Measurements from ENCODE around the gene GBP2. TPM values are rescaled to one million over a fixed set of nuclear protein-coding genes. Genes with fewer than 3 reads are reported as not detected.

GBP2 gene
- total and polyA plus RNA-seq, 2 donors (not counting 3 experiments of a cell fraction or from before 2014, with no cell fraction given): 13.1 to 30.2 TPM

GRCh38 chr1:89087241-89087640, 38.7 kb downstream of the GBP2 start:
- H3K27ac ChIP-seq (ENCODE audit: insufficient read depth, low read depth, low read length): no peak overlapping the region
- CTCF ChIA-PET: interaction anchor here (1.6 kb wide), 1 partner anchor 1634 kb away, joined by 3 read pairs; no protein-coding TSS in a partner anchor
- H3K27me3 ChIP-seq (ENCODE audit: control insufficient read depth in 2 of 2, insufficient read depth in 2 of 2, low read length in 2 of 2): peaks cover 0 to 3% of the 10 kb centered on the region in 2 experiments
- no peak overlapping the region for H3K4me3 ChIP-seq (replicated peaks in 1 of 3; ENCODE audit: insufficient read depth in 1 of 3, low read depth in 1 of 3, low read length in 3 of 3)
- no peak overlapping the region for H3K9ac ChIP-seq (replicated peaks; ENCODE audit: extremely low read depth, insufficient read depth, low read length)
- no peak for FAIRE-seq
- H3K79me2 ChIP-seq (ENCODE audit: control insufficient read depth, insufficient read depth, low read length): no peaks in the 10 kb centered on the region
- POLR2A ChIA-PET: no interaction called here
- no peak for DNase-seq (ENCODE audit: low read depth, low spot score)
- H3K9me1 ChIP-seq (replicated peaks; ENCODE audit: control insufficient read depth, extremely low read depth, insufficient read depth, low read length): no peaks in the 10 kb centered on the region
- intact Hi-C loops (cut with micrococcal nuclease) (loop anchor here (5.0 kb wide), 1 partner anchor 115 kb away; no protein-coding TSS in a partner anchor), dilution Hi-C loops (cut with MboI; ENCODE audit: extremely low pct_ligation_motif_present, low sequenced_read_pairs) (no loop called here)
- H3K9me3 ChIP-seq (replicated peaks; ENCODE audit: control insufficient read depth, insufficient read depth, low read length): no peaks in the 10 kb centered on the region
- H2AFZ ChIP-seq (ENCODE audit: low read depth, low read length): no peak overlapping the region
- no peak overlapping the region for H3K4me2 ChIP-seq (ENCODE audit: insufficient read depth, low read length)
- TF ChIP-seq JUN (IDR thresholded peaks at IDR 0.05; ENCODE audit: borderline replicate concordance, insufficient read depth, insufficient read length, low read depth) (no peak), CTCF (IDR thresholded peaks at IDR 0.05; ENCODE audit: extremely low read depth in 1 of 2, insufficient read depth in 1 of 2, low read depth in 1 of 2, low read length in 2 of 2) (no peak), FOS (IDR thresholded peaks at IDR 0.05; ENCODE audit: borderline replicate concordance, insufficient read depth, low read length) (no peak), GATA2 (IDR thresholded peaks at IDR 0.05; ENCODE audit: insufficient read depth, insufficient read length, low read depth, low read length) (no peak), MAX (IDR thresholded peaks at IDR 0.05; ENCODE audit: insufficient read depth, insufficient read length) (no peak), POLR2AphosphoS5 (IDR thresholded peaks at IDR 0.05; ENCODE audit: insufficient read depth, low read depth, low read length) (no peak), MYC (IDR thresholded peaks at IDR 0.05; ENCODE audit: low read depth, low read length) (no peak), POLR2A (IDR thresholded peaks at IDR 0.05; ENCODE audit: low read depth, low read length) (no peak), EZH2 (IDR thresholded peaks at IDR 0.05; ENCODE audit: borderline replicate concordance, low read depth, low read length, severe bottlenecking) (no peak)
- BruUV-seq (replicated peaks): no TSS peak
- no peaks in the 10 kb centered on the region for H4K20me1 ChIP-seq (replicated peaks; ENCODE audit: control insufficient read depth, extremely low read depth, insufficient read depth, low read length)
- H3K4me1 ChIP-seq (ENCODE audit: control insufficient read depth, extremely low read depth, insufficient read depth, low read length): no peaks in the 10 kb centered on the region
- H3K36me3 ChIP-seq (ENCODE audit: control insufficient read depth in 2 of 2, extremely low read depth in 1 of 2, insufficient read depth in 2 of 2, low read length in 2 of 2): no peaks in the 10 kb centered on the region
